Activated CD4-positive, alpha-beta T cell treated with anti-CD3 and anti-CD28 coated beads, Interleukin-2, amount 10 ng/mL, durations not matched to agents 7 days and 5 days (primary cell): Measurements from ENCODE around the gene PGR. TPM values are rescaled to one million over a fixed set of nuclear protein-coding genes. Genes with fewer than 3 reads are reported as not detected.
A peak's percentile ranks its signal among the peaks of the same experiment; 100 is the strongest.

Experiments used
- CTCF ChIA-PET: fragments of 350-600 bp; sonication (Branson Sonifier 250); formaldehyde crosslinking; loops from one replicate; lab custom pipeline; 2021; ENCODE audit warnings: antibody characterized with exemption; lab: Charles Lee
- POLR2A ChIA-PET: fragments of 350-600 bp; sonication (Branson Sonifier 250); formaldehyde crosslinking; loops from one replicate; lab custom pipeline; 2021; ENCODE audit warnings: antibody characterized with exemption; lab: Charles Lee
- DNase-seq: peaks from one replicate; pipeline ENCODE4 v3.0.0-alpha.2; 2020
- H3K27ac Mint-ChIP-seq: one replicate; pipeline ENCODE4 v1.8.0; 2021; ENCODE audit warnings: mild to moderate bottlenecking, moderate library complexity, mixed read lengths
- H3K27me3 Mint-ChIP-seq: one replicate; pipeline ENCODE4 v1.8.0; 2021; ENCODE audit warnings: mixed read lengths
- H3K36me3 Mint-ChIP-seq: one replicate; pipeline ENCODE4 v1.8.0; 2021; ENCODE audit warnings: low read depth, mixed read lengths
- H3K4me1 Mint-ChIP-seq: one replicate; pipeline ENCODE4 v1.8.0; 2021; ENCODE audit warnings: mixed read lengths
- H3K4me3 Mint-ChIP-seq: one replicate; pipeline ENCODE4 v1.8.0; 2021; ENCODE audit warnings: mild to moderate bottlenecking, moderate library complexity, mixed read lengths
- H3K9me3 Mint-ChIP-seq: one replicate; pipeline ENCODE4 v1.8.0; 2021; ENCODE audit warnings: mixed read lengths
- total RNA-seq, 2 experiments: library from RNA; stranded (reverse); gene quantifications; one replicate each; pipeline ENCODE4 v1.2.3, GENCODE V29; 2021

The PGR gene
- not detected for total RNA-seq

- Mint-ChIP-seq H3K4me3 (no peak within 1 kb of the TSS), H3K36me3 (peaks cover 2% of the 10 kb centered on the region), H3K27ac (no peak within 1 kb of the TSS), H3K4me1 (no peaks in the 10 kb centered on the region), H3K27me3 (peaks cover 44% of the 10 kb centered on the region), H3K9me3 (no peaks in the 10 kb centered on the region)
- POLR2A ChIA-PET: no interaction called here
- no peak for DNase-seq
- CTCF ChIA-PET: no interaction called here
Observed at GRCh38 chr11:101129203-101129943, at the start of gene PGR. Gene PGR (minus strand): TSS chr11:101129813. CDS start chr11:101129070, 743 bp downstream.

- no peaks in the 10 kb centered on the region for H3K9me3 Mint-ChIP-seq
- CTCF ChIA-PET: no interaction called here
- H3K4me1 Mint-ChIP-seq: no peaks in the 10 kb centered on the region
- no peaks in the 10 kb centered on the region for H3K36me3 Mint-ChIP-seq
- H3K27ac Mint-ChIP-seq: no peak overlapping the region
- DNase-seq: no peak
- POLR2A ChIA-PET: no interaction called here
- no peaks in the 10 kb centered on the region for H3K27me3 Mint-ChIP-seq
- no peak overlapping the region for H3K4me3 Mint-ChIP-seq
Observed at GRCh38 chr11:101176381-101176780, 46.8 kb upstream of the PGR start.

- no peak for DNase-seq
- POLR2A ChIA-PET: no interaction called here
- no peak overlapping the region for H3K4me3 Mint-ChIP-seq
- H3K9me3 Mint-ChIP-seq: no peaks in the 10 kb centered on the region
- H3K36me3 Mint-ChIP-seq: no peaks in the 10 kb centered on the region
- H3K27me3 Mint-ChIP-seq: no peaks in the 10 kb centered on the region
- H3K27ac Mint-ChIP-seq: no peak overlapping the region
- CTCF ChIA-PET: no interaction called here
- H3K4me1 Mint-ChIP-seq: no peaks in the 10 kb centered on the region
Observed at GRCh38 chr11:101169944-101170343, 40.3 kb upstream of the PGR start.

- Mint-ChIP-seq H3K27me3 (no peaks in the 10 kb centered on the region), H3K27ac (no peak overlapping the region), H3K9me3 (peaks cover 3% of the 10 kb centered on the region), H3K36me3 (no peaks in the 10 kb centered on the region), H3K4me1 (no peaks in the 10 kb centered on the region), H3K4me3 (no peak overlapping the region)
- no peak for DNase-seq
- ChIA-PET POLR2A (no interaction called here), CTCF (no interaction called here)
Observed at GRCh38 chr11:101166038-101166437, 36.4 kb upstream of the PGR start.

GRCh38 chr11:101158119-101158518 lies 28.5 kb upstream of the PGR start:
- ChIA-PET CTCF (no interaction called here), POLR2A (no interaction called here)
- H3K4me3 Mint-ChIP-seq: no peak overlapping the region
- no peak overlapping the region for H3K27ac Mint-ChIP-seq
- no peak for DNase-seq
- H3K9me3 Mint-ChIP-seq: peaks cover 24% of the 10 kb centered on the region
- H3K36me3 Mint-ChIP-seq: no peaks in the 10 kb centered on the region
- no peaks in the 10 kb centered on the region for H3K27me3 Mint-ChIP-seq
- H3K4me1 Mint-ChIP-seq: no peaks in the 10 kb centered on the region

GRCh38 chr11:101138245-101138930 lies 8.8 kb upstream of the PGR start:
- Mint-ChIP-seq H3K27me3 (no peaks in the 10 kb centered on the region), H3K27ac (no peak overlapping the region), H3K36me3 (no peaks in the 10 kb centered on the region), H3K9me3 (no peaks in the 10 kb centered on the region), H3K4me3 (no peak overlapping the region), H3K4me1 (no peaks in the 10 kb centered on the region)
- CTCF ChIA-PET: no interaction called here
- POLR2A ChIA-PET: no interaction called here
- DNase-seq: no peak

- CTCF ChIA-PET: no interaction called here
- Mint-ChIP-seq H3K4me3 (no peak overlapping the region), H3K9me3 (no peaks in the 10 kb centered on the region), H3K36me3 (no peaks in the 10 kb centered on the region), H3K27me3 (peaks cover 30% of the 10 kb centered on the region), H3K4me1 (no peaks in the 10 kb centered on the region), H3K27ac (no peak overlapping the region)
- POLR2A ChIA-PET: no interaction called here
- DNase-seq: no peak
Observed at GRCh38 chr11:101133190-101133589, 3.6 kb upstream of the PGR start.

GRCh38 chr11:101128571-101129202 lies 926 bp downstream of the PGR start:
- no peaks in the 10 kb centered on the region for H3K4me1 Mint-ChIP-seq
- ChIA-PET POLR2A (no interaction called here), CTCF (no interaction called here)
- H3K4me3 Mint-ChIP-seq: no peak overlapping the region
- H3K27ac Mint-ChIP-seq: no peak overlapping the region
- peaks cover 2% of the 10 kb centered on the region for H3K36me3 Mint-ChIP-seq
- no peaks in the 10 kb centered on the region for H3K9me3 Mint-ChIP-seq
- no peak for DNase-seq
- H3K27me3 Mint-ChIP-seq: peaks cover 45% of the 10 kb centered on the region

GRCh38 chr11:101127699-101128570 lies 1.7 kb downstream of the PGR start:
- peaks cover 2% of the 10 kb centered on the region for H3K36me3 Mint-ChIP-seq
- POLR2A ChIA-PET: no interaction called here
- H3K27me3 Mint-ChIP-seq: peaks cover 49% of the 10 kb centered on the region
- H3K4me3 Mint-ChIP-seq: no peak overlapping the region
- no peak overlapping the region for H3K27ac Mint-ChIP-seq
- CTCF ChIA-PET: no interaction called here
- no peak for DNase-seq
- no peaks in the 10 kb centered on the region for H3K4me1 Mint-ChIP-seq
- no peaks in the 10 kb centered on the region for H3K9me3 Mint-ChIP-seq

GRCh38 chr11:101127197-101127698 lies 2.4 kb downstream of the PGR start:
- Mint-ChIP-seq H3K27me3 (peaks cover 49% of the 10 kb centered on the region), H3K36me3 (peaks cover 2% of the 10 kb centered on the region), H3K4me1 (no peaks in the 10 kb centered on the region), H3K27ac (no peak overlapping the region), H3K9me3 (no peaks in the 10 kb centered on the region), H3K4me3 (peak overlapping the region; percentile 25)
- ChIA-PET CTCF (no interaction called here), POLR2A (no interaction called here)
- DNase-seq: no peak

GRCh38 chr11:101126551-101127196 lies 2.9 kb downstream of the PGR start:
- peaks cover 2% of the 10 kb centered on the region for H3K36me3 Mint-ChIP-seq
- no peak overlapping the region for H3K27ac Mint-ChIP-seq

GRCh38 chr11:101115671-101116160 lies 13.9 kb downstream of the PGR start:
- Mint-ChIP-seq H3K9me3 (no peaks in the 10 kb centered on the region), H3K27me3 (no peaks in the 10 kb centered on the region), H3K36me3 (no peaks in the 10 kb centered on the region), H3K4me1 (no peaks in the 10 kb centered on the region), H3K4me3 (no peak overlapping the region), H3K27ac (no peak overlapping the region)
- CTCF ChIA-PET: no interaction called here
- POLR2A ChIA-PET: no interaction called here
- no peak for DNase-seq

More at GRCh38 chr11:101126551-101127196, 2.9 kb downstream of the PGR start:
- Mint-ChIP-seq H3K27me3 (peaks cover 49% of the 10 kb centered on the region), H3K4me1 (no peaks in the 10 kb centered on the region), H3K4me3 (peak overlapping the region; percentile 25), H3K9me3 (no peaks in the 10 kb centered on the region)
- DNase-seq: no peak
- POLR2A ChIA-PET: no interaction called here
- CTCF ChIA-PET: no interaction called here
